ENCODE data around the gene TLE4.

- no peak for TF ChIP-seq POLR2AphosphoS5 (IDR thresholded peaks at IDR 0.05; ENCODE audit: low read depth)
- TF ChIP-seq CTCF (IDR thresholded peaks at IDR 0.05; ENCODE audit: insufficient read depth, low read length): no peak
- TF ChIP-seq GABPA (IDR thresholded peaks at IDR 0.05; ENCODE audit: low read depth): no peak
- TF ChIP-seq REST (IDR thresholded peaks at IDR 0.05; ENCODE audit: insufficient replicate concordance, low read depth): no peak
- TF ChIP-seq SPI1 (IDR thresholded peaks at IDR 0.05; ENCODE audit: borderline replicate concordance, low read depth): no peak
Observed at GRCh38 chr9:79644601-79645000, 72.8 kb downstream of the TLE4 start.

Measured in HL-60 (cell line).